Melanocyte of skin (primary cell): ENCODE data around the gene RIMOC1. TPM values are rescaled to one million over a fixed set of nuclear protein-coding genes. Genes with fewer than 3 reads are reported as not detected.

Experiments used
- total RNA-seq, 2 donors: library from RNA; depleted of rRNA; stranded (reverse); fragments of >200 nt; gene quantifications; 2 replicates each; pipeline ENCODE4 v1.2.3, GENCODE V29; 2012

RIMOC1 gene
- 10 to 100 TPM; 29.9 to 36.0 TPM for total RNA-seq

GRCh38 chr5:41903892-41904799, at the start of gene RIMOC1:
TSS of gene RIMOC1 (plus strand) at chr5:41904344. CDS start at chr5:41904368, 24 bp downstream.

DNA sequence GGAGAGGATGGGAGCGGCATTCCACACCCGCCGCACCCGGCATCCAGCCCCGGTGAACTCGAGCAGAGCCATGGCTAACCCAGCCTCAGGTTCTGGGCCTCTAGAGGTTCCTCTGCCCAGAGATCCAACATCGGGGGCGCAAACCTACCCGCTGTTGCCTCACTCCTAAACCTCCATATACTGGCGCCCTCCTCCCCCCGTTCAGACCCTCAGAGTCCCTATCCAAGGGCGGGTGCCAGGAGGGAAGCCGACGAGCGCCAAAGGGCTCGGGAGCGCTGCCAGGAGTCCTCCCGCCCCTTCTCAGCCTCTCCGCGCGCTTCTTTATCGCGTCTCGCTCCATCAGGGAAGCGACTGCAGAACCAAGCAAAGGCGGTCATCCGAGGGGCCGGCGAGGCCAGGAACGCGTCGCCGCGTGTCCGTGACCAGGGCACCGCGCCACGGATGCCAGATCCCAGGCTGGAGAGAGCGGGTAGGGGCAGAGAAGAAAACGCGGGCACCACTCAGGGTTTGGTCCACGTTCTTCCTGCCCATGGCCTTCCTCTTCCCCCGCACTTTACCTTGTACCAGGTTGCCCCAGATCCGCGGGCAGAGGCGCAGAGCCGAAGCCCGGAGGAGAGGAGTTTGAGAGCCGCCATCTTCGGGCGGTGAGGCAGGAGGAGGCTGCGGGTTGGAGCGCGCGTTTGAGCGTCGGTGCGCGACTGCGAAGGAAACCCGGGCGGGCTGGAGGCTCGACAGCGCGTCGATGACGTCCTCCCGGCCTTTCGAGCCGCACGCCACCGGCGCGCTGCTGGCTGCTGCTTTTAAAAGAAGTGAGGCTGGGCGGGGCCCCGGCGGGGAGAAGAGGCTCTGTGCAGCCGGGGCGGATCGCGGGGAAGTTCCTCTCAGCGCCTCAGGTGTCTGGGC, 34.2 kb upstream of the RIMOC1 start, which contains the start of gene OXCT1:
TSS of gene OXCT1 (minus strand) at position 702 of the 903 bp plus-strand sequence. CDS start at position 635, 67 bp downstream.

GRCh38 chr5:41924872-41925554, 20.9 kb downstream of the RIMOC1 start, which contains the start of gene FBXO4:
TSS of gene FBXO4 (plus strand) at chr5:41925281. CDS start at chr5:41925310, 29 bp downstream.

Other genes with a start within 250 kb of the RIMOC1 start
- 10 to 100 TPM; 23.1 to 38.3 TPM for gene OXCT1, start 33.9 kb upstream of the RIMOC1 start, total RNA-seq
- gene FBXO4, start 20.9 kb downstream of the RIMOC1 start, total RNA-seq: 1 to 10 TPM; 6.7 to 10.0 TPM